ENCODE data around the gene SGK2.
"Not testable (repeated sequence)": the region's sequence is repeated elsewhere in the genome, so short reads cannot be mapped to it uniquely, and the experiment has no call there.

- TF ChIP-seq ZNF558 (tag by site-specific recombination; IDR thresholded peaks at IDR 0.05); CTCF (tag by site-specific recombination; IDR thresholded peaks at IDR 0.05); PBX3 (CRISPR knock-in tag; IDR thresholded peaks at IDR 0.05); ZNF529 (tag by site-specific recombination; IDR thresholded peaks at IDR 0.05; ENCODE audit: insufficient replicate concordance); GLI2 (tag by site-specific recombination; IDR thresholded peaks at IDR 0.05; ENCODE audit: borderline replicate concordance, low read depth); ZFP69B (tag by site-specific recombination; IDR thresholded peaks at IDR 0.05); ZNF555 (tag by site-specific recombination; conservative IDR thresholded peaks at IDR 0.05); ZNF48 (tag by site-specific recombination; IDR thresholded peaks at IDR 0.05); ZNF274 (IDR thresholded peaks at IDR 0.05; ENCODE audit: low read length); ZNF274 (tag by site-specific recombination; IDR thresholded peaks at IDR 0.05; ENCODE audit: borderline replicate concordance); ZNF292 (tag by site-specific recombination; IDR thresholded peaks at IDR 0.05; ENCODE audit: borderline replicate concordance, low read depth); ZEB2 (tag by site-specific recombination; IDR thresholded peaks at IDR 0.05): not testable (repeated sequence)
- TF ChIP-seq, protein P1, sequence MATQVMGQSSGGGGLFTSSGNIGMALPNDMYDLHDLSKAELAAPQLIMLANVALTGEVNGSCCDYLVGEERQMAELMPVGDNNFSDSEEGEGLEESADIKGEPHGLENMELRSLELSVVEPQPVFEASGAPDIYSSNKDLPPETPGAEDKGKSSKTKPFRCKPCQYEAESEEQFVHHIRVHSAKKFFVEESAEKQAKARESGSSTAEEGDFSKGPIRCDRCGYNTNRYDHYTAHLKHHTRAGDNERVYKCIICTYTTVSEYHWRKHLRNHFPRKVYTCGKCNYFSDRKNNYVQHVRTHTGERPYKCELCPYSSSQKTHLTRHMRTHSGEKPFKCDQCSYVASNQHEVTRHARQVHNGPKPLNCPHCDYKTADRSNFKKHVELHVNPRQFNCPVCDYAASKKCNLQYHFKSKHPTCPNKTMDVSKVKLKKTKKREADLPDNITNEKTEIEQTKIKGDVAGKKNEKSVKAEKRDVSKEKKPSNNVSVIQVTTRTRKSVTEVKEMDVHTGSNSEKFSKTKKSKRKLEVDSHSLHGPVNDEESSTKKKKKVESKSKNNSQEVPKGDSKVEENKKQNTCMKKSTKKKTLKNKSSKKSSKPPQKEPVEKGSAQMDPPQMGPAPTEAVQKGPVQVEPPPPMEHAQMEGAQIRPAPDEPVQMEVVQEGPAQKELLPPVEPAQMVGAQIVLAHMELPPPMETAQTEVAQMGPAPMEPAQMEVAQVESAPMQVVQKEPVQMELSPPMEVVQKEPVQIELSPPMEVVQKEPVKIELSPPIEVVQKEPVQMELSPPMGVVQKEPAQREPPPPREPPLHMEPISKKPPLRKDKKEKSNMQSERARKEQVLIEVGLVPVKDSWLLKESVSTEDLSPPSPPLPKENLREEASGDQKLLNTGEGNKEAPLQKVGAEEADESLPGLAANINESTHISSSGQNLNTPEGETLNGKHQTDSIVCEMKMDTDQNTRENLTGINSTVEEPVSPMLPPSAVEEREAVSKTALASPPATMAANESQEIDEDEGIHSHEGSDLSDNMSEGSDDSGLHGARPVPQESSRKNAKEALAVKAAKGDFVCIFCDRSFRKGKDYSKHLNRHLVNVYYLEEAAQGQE (tag by site-specific recombination; IDR thresholded peaks at IDR 0.05), result not testable (repeated sequence)
Observed at GRCh38 chr20:43607278-43607677, 48.5 kb downstream of the SGK2 start.

All from HEK293 (cell line).